ENCODE measurements around the gene GALNT9.

Gene GALNT9

DNA sequence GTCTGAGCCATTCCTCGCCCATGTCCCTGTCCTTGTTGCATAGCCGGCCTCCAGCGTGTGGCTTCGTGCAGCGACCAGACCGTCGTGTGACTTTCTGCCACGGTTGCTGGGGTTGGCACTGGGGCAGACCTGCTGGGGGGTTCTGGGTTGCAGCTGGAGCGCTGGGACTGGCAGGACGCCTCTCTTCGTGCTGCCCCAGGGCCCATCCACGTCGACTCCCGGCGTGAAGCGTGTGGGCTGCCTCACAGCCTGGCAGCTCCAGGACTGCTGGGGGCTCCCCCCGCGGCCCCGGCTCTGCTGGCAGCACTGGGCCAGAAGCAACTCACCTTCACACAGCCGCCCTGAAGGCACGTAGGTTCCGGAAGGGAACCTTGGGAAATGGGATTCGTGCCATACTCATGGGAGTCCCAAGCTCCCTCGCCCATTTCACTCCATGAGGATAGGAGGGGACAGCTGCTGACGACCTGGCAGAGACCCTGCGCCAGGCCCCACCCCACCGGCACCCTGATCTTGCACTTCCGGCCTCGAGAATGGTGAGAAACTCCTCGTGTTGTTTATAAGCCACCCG, 51.9 kb downstream of the GALNT9 start:
- intact Hi-C loops (cut with micrococcal nuclease) = no loop called here
- Mint-ChIP-seq H3K9me3 (no peaks in the 10 kb centered on the region), H3K4me3 (no peak overlapping the region), H3K27ac (no peak overlapping the region), H3K36me3 (ENCODE audit: low read depth) (no peaks in the 10 kb centered on the region), H3K4me1 (ENCODE audit: low read depth) (no peaks in the 10 kb centered on the region), H3K27me3 (peaks cover 34% of the 10 kb centered on the region)

DNA sequence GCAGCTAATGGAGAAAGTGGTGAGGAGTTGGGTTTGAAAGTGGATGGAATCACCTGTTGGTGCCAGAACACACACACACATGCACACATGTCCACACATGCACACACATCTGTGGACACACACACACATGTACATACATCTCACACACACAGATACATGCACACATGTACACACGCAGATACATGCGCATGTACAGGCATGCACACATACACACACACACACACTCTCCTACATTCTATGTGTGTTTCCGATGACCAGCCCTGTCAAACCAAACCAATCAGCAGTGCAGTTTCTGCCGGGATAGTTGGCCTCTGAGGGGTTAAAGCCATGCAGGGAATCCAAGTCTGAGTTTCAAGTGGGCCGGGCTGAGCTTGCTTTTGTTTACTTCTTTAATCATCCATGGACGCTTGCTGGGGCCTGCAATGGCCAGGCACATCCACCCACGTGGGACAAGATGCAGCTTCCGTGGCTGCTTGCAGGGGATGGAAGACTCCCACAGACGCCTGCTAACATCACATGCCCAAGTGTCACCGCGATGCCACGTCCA, 52.5 kb downstream of the GALNT9 start:
- Mint-ChIP-seq H3K4me3 (no peak overlapping the region), H3K9me3 (no peaks in the 10 kb centered on the region), H3K4me1 (ENCODE audit: low read depth) (no peaks in the 10 kb centered on the region), H3K27ac (no peak overlapping the region), H3K36me3 (ENCODE audit: low read depth) (no peaks in the 10 kb centered on the region), H3K27me3 (peaks cover 32% of the 10 kb centered on the region)
- intact Hi-C loops (cut with micrococcal nuclease) = no loop called here

DNA sequence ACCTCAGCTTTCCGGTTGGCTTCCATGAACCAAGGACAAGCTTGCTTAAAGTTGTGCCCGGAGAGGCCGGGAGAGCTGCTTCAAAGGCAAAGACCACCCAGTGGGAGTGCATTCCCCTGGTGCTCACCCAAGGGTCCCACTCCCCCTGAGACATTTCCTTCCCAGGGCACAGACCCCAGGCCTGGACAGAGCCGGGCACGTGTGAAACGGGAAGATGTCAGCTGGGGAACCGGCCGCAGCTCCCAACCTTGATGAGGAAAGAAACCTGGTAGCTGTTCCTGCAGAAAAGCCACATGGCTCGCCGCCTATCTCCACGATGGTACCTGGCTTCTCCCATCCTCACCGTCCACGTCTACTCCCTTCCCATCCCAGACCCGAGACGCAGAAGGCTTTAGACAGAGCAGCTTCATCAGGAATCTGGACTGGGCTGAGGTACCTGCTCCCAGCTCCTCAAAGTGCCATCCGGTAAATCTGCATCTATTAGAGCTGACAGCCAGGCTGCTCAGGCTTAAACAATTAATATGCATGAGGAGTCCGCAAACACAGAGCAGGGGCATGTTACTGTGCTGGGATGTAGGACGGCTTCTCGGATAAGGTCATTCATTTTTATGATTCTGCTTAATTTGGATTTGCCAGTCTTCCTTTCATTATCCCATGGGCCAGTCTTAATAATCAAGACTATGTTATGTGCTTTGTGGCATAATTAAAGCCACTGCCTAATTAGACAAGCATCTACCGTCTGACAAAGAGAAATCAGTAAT, 53.1 kb downstream of the GALNT9 start:
- H3K4me1 Mint-ChIP-seq (ENCODE audit: low read depth) = no peaks in the 10 kb centered on the region
- H3K27me3 Mint-ChIP-seq = peaks cover 34% of the 10 kb centered on the region
- no peak overlapping the region for H3K4me3 Mint-ChIP-seq
- no peaks in the 10 kb centered on the region for H3K9me3 Mint-ChIP-seq
- intact Hi-C loops (cut with micrococcal nuclease) = no loop called here
- H3K27ac Mint-ChIP-seq = no peak overlapping the region
- no peaks in the 10 kb centered on the region for H3K36me3 Mint-ChIP-seq (ENCODE audit: low read depth)

DNA sequence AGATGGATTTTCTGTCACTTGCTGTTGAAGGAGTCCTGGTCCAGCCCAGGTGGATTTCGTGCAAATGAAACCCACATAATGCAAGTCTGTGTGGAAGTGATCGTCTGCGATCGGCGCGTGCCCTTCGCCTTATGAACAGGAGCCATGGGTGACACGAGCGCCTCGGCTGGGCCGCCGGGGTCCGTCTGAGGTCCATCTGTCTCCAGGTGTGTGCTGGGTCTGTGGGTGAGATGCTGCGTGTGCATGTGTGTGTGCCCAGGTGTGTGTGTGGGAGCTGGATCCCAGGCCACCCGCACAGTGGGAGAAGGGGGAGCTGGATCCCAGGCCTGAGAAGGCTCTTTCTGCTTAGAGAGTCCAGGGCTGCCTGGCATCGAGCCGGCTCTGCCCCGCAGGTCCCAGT, 53.8 kb downstream of the GALNT9 start:
- intact Hi-C loops (cut with micrococcal nuclease) = no loop called here
- H3K4me1 Mint-ChIP-seq (ENCODE audit: low read depth) = no peaks in the 10 kb centered on the region
- no peaks in the 10 kb centered on the region for H3K9me3 Mint-ChIP-seq
- H3K4me3 Mint-ChIP-seq = no peak overlapping the region
- peaks cover 34% of the 10 kb centered on the region for H3K27me3 Mint-ChIP-seq
- no peaks in the 10 kb centered on the region for H3K36me3 Mint-ChIP-seq (ENCODE audit: low read depth)
- H3K27ac Mint-ChIP-seq = no peak overlapping the region

DNA sequence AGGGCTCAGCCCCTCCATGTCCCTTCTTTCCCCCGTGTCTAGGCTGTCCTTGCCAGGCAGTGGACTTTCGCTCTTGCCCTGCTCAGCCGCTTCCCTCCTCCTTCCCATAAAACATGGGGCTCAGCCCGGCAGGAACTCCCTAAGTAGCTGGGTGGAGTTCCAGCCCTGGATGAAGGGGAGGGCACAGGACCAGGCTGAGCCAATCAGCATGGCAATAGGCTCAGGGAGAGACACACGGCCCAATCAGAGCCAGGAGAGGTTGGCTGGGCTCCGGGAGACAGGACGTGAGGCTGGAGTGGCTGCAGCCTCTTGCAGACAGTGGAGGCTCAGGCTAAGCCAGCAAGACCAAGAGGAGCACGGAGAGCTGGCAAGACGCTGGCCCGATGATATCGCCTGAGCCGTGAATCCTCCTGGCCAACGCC, 54.3 kb downstream of the GALNT9 start:
- intact Hi-C loops (cut with micrococcal nuclease) = no loop called here
- Mint-ChIP-seq H3K4me1 (ENCODE audit: low read depth) (no peaks in the 10 kb centered on the region), H3K36me3 (ENCODE audit: low read depth) (no peaks in the 10 kb centered on the region), H3K9me3 (no peaks in the 10 kb centered on the region), H3K27me3 (peaks cover 32% of the 10 kb centered on the region), H3K4me3 (no peak overlapping the region), H3K27ac (no peak overlapping the region)

DNA sequence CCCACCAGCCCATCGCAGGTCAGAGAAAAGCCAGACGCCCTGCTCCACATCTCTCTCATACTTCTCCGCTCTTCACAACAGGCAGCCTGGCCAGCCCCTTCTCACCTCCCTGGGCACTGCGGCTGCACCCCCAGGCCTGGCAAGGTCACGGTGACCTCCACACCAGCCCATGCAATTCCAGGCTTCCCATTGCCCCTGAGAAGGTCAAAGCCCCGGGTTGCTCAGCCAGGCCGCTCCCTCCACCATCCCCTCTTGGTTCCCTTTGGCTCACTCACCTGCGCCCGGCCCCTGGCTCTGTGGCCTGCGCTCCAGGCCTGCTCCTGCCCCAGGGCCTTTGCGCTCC, 55.4 kb downstream of the GALNT9 start:
- Mint-ChIP-seq H3K36me3 (ENCODE audit: low read depth) (no peaks in the 10 kb centered on the region), H3K4me3 (no peak overlapping the region), H3K9me3 (no peaks in the 10 kb centered on the region), H3K4me1 (ENCODE audit: low read depth) (no peaks in the 10 kb centered on the region), H3K27ac (no peak overlapping the region), H3K27me3 (peaks cover 21% of the 10 kb centered on the region)
- intact Hi-C loops (cut with micrococcal nuclease) = no loop called here

DNA sequence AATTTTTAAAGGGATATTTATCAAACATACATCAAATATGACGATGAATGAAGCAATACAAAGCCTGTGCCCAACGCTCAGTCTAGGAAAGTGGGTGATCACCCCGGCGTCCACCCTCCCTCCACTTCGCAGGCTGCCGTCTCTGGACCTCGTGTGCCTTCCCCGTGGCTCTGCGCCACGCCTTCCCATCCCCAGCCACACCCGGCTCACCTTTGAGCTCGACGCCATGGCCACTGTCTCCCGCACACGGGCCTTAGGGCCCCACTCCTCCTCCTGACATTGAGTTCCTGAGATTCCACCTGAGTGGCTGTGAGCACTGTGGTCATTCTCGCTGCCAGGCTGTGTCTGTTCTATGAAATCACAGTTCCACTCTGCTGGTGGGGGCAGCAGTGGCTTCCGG, 56.7 kb downstream of the GALNT9 start:
- no peak overlapping the region for H3K4me3 Mint-ChIP-seq
- no peaks in the 10 kb centered on the region for H3K36me3 Mint-ChIP-seq (ENCODE audit: low read depth)
- no peak overlapping the region for H3K27ac Mint-ChIP-seq
- H3K27me3 Mint-ChIP-seq = peaks cover 14% of the 10 kb centered on the region
- H3K9me3 Mint-ChIP-seq = no peaks in the 10 kb centered on the region
- H3K4me1 Mint-ChIP-seq (ENCODE audit: low read depth) = no peaks in the 10 kb centered on the region
- intact Hi-C loops (cut with micrococcal nuclease) = no loop called here

DNA sequence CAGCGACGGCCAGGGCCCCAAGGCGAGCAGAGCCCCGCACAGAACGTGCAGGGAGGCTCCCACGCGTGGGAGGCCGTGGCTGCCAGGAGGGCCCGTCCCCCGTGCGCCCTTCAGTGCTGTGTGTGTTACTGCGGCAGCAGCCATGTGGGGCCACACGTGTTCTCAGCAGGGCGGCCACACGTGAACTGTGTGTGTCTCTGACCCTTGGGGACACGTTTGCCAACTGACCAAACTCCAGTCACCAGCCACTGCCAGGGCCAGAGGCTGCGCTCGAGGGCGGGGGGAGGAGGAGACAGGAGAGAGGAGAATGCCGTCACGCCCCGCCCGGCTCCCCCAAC, 57.7 kb downstream of the GALNT9 start:
- Mint-ChIP-seq H3K4me3 (no peak overlapping the region), H3K36me3 (ENCODE audit: low read depth) (no peaks in the 10 kb centered on the region), H3K9me3 (no peaks in the 10 kb centered on the region), H3K27me3 (peaks cover 7% of the 10 kb centered on the region), H3K27ac (no peak overlapping the region), H3K4me1 (ENCODE audit: low read depth) (no peaks in the 10 kb centered on the region)
- intact Hi-C loops (cut with micrococcal nuclease) = no loop called here

DNA sequence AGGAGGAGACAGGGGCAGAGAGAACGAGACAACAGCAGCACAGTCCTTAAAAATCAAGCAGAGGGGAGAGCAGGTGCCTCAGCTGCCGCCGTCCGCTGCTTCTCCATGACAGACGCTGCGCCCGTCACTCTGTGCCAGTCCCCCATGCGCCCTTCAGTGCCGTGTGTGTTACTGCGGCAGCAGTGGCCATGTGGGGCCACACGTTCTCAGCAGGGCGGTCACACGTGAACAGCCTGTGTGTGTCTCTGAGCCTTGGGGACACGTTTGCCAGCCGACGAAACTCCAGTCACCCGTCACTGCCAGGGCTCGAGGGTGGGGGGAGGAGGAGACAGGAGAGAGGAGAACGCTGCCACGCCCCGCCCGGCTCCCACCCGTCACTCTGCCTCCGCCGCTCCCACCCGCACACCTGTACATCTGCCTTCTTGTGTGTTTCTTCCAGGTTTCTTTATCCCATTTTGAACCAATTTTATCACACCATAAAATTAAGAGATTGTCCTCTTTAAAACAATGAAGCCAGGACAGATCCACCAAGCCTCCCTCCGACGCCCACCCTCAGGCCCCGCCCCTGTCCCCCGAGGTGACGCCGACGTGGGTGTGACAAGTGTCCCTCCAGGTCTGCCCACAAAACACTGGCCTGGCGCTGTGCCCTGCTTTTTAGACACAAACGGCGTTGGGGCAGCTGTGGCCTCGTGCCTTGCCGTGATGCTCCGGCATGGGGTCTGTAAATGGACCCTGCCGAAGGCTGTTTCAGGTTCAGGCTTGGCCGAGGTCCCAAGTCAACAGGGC, 58.2 kb downstream of the GALNT9 start:
- H3K9me3 Mint-ChIP-seq = no peaks in the 10 kb centered on the region
- intact Hi-C loops (cut with micrococcal nuclease) = no loop called here

DNA sequence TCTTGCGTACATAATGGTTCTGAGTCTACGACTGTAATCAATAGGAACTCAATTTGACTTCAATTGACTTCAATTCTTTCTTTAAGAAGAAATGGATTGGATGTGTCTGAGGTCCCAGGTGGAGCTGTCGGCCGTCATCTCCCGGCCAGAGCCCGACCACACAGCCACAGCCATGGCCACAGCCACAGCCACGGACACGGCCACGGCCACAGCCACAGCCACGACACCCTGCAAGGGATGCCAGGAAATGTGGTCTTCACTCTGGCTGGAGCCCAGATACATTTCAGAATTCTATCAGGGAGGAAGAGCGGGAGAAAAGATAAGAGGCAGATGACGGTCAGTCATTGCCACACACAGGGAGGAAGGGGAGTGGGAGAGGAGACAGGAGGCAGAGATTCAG, 58.9 kb downstream of the GALNT9 start:
- Mint-ChIP-seq H3K9me3 (no peaks in the 10 kb centered on the region), H3K36me3 (ENCODE audit: low read depth) (no peaks in the 10 kb centered on the region), H3K4me3 (no peak overlapping the region), H3K27me3 (peaks cover 4% of the 10 kb centered on the region), H3K27ac (no peak overlapping the region), H3K4me1 (ENCODE audit: low read depth) (no peaks in the 10 kb centered on the region)
- intact Hi-C loops (cut with micrococcal nuclease) = no loop called here

More for the DNA sequence above, 58.2 kb downstream of the GALNT9 start:
- H3K27ac Mint-ChIP-seq = no peak overlapping the region
- H3K36me3 Mint-ChIP-seq (ENCODE audit: low read depth) = no peaks in the 10 kb centered on the region
- peaks cover 5% of the 10 kb centered on the region for H3K27me3 Mint-ChIP-seq
- no peak overlapping the region for H3K4me3 Mint-ChIP-seq
- H3K4me1 Mint-ChIP-seq (ENCODE audit: low read depth) = no peaks in the 10 kb centered on the region

DNA sequence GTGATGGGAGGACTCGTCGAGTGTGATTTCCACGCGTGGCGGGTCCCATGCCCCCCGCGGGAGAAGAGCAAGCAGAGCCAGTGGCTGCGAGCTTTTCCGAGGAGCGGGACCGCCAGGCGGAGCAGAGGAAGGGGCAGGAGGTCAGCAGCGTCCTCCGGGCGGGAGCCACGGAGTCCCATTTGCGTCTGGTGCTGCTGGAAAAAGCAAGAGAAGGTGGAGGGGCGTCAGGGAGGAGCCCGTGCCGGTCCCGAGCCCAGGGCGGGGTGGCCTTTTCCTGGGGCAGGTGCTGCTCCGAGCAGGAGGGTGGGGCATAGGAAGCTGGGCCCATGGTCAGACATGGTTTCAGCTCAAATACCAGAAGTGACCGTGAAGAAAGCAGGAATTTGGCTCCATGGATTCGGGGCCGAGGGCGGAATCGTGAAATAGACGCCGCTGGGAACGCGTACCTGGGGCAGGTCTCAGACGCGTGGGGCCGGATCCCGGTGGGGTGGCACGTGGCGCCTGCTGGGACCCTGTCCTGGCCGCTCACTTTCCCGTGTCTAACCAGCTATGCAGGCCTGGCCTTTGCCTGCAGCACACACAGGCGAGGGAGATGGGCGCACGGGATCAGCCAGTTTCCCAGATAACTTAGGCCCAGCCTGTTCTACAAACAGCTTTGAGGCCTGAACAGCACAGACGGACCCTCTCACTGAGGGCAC, 60.0 kb downstream of the GALNT9 start:
- H3K9me3 Mint-ChIP-seq = no peaks in the 10 kb centered on the region
- intact Hi-C loops (cut with micrococcal nuclease) = no loop called here
- no peak overlapping the region for H3K27ac Mint-ChIP-seq
- H3K4me3 Mint-ChIP-seq = no peak overlapping the region
- H3K27me3 Mint-ChIP-seq = peaks cover 2% of the 10 kb centered on the region
- no peaks in the 10 kb centered on the region for H3K4me1 Mint-ChIP-seq (ENCODE audit: low read depth)
- H3K36me3 Mint-ChIP-seq (ENCODE audit: low read depth) = no peaks in the 10 kb centered on the region

DNA sequence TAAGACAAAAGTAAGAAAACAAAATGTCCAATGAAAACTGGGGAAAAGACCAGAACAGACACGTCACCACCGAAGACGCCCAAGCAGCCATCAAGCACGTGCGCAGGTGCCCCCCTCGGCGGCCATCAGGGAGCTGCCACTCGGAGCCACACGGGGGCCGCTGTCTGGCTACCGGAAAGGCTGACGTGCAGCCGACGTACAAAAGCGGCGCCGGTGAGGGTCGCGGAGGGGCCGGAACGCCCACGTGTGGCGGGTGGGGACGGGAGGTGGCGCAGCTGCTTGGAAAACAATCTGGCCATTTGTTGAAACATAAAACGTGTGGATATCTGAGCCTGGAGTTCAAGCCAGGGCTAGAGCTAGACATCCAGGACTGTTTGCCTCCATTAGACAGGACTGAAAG, 60.7 kb downstream of the GALNT9 start:
- no peak overlapping the region for H3K4me3 Mint-ChIP-seq
- no peak overlapping the region for H3K27ac Mint-ChIP-seq
- H3K36me3 Mint-ChIP-seq (ENCODE audit: low read depth) = no peaks in the 10 kb centered on the region
- intact Hi-C loops (cut with micrococcal nuclease) = no loop called here
- peaks cover 2% of the 10 kb centered on the region for H3K27me3 Mint-ChIP-seq
- H3K9me3 Mint-ChIP-seq = no peaks in the 10 kb centered on the region
- H3K4me1 Mint-ChIP-seq (ENCODE audit: low read depth) = no peaks in the 10 kb centered on the region

DNA sequence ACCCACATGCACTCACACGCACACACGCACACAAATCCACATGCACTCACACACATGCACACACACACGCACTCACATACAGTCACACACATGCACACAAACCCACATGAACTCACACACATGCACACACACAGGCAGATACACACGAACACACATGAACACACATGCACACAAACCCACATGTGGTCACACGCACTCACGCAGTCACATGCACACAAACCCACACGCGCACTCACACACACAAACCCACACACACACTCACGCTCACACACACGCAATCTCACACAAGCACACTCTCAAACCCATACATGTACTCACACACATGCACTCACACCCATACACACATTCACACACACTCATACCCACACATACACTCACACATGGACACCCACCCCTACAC, 61.5 kb downstream of the GALNT9 start:
- intact Hi-C loops (cut with micrococcal nuclease) = no loop called here
- Mint-ChIP-seq H3K27me3 (peaks cover 2% of the 10 kb centered on the region), H3K27ac (no peak overlapping the region), H3K9me3 (no peaks in the 10 kb centered on the region), H3K36me3 (ENCODE audit: low read depth) (no peaks in the 10 kb centered on the region), H3K4me1 (ENCODE audit: low read depth) (no peaks in the 10 kb centered on the region), H3K4me3 (no peak overlapping the region)

DNA sequence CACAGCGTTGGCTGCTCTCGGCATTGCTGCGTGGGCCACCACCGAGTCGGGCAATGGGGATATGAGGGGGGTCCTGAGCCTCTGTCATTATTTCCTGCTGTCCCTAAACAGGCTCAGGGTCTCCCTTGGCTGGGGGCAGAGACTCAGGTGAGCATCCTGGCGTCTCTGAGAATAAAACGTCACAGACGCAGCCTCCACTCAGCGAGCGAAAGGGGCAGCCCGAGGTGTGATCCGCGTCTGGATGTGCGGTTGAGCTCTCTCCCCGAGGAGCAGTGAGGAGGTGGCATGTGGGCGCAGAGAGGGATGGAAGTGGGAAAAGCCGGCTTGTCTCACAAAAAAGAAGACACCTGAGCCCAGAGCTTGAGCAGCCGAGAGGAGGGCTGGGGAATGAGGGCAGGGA, 62.6 kb downstream of the GALNT9 start:
- H3K27ac Mint-ChIP-seq = no peak overlapping the region

More for the DNA sequence above, 62.6 kb downstream of the GALNT9 start:
- Mint-ChIP-seq H3K4me1 (ENCODE audit: low read depth) (no peaks in the 10 kb centered on the region), H3K36me3 (ENCODE audit: low read depth) (no peaks in the 10 kb centered on the region), H3K27me3 (peaks cover 1% of the 10 kb centered on the region), H3K9me3 (no peaks in the 10 kb centered on the region), H3K4me3 (no peak overlapping the region)
- intact Hi-C loops (cut with micrococcal nuclease) = no loop called here

Measured in dendritic cell treated with granulocyte-macrophage colony-stimulating factor and Interleukin-4, amounts not matched to agents 40 ng/mL and 50 ng/mL, for 4 days (primary cell).